Measurements from ENCODE around the gene HDAC7.

The HDAC7 gene

GRCh38 chr12:47793015-47793681 is 26.6 kb downstream of the HDAC7 start:
- DNase-seq (ENCODE audit: low read depth) = no peak

DNA sequence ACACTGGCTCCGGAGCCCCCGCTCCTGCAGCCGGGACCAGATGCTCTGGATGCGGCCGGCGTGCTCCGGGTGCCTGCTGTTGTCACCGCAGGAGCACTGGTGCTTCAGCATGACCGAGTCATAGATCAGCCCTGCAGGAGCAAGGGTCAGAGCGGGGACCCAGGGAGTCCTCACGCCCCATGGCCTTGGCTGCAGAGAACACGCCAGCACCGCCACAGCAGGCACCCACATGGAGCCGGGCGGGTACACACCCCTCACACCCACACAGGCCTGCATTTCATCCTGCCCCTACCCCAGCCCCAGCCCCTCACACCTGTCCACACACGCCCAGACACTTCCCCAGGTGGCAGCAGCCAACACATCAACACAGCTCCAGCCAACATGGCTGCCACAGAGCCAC is 27.8 kb downstream of the HDAC7 start:
- no peak for DNase-seq (ENCODE audit: low read depth)

GRCh38 chr12:47791351-47791746 is 28.4 kb downstream of the HDAC7 start:
- DNase-seq (ENCODE audit: low read depth) = no peak

GRCh38 chr12:47790676-47791350 is 28.9 kb downstream of the HDAC7 start:
- no peak for DNase-seq (ENCODE audit: low read depth)

DNA sequence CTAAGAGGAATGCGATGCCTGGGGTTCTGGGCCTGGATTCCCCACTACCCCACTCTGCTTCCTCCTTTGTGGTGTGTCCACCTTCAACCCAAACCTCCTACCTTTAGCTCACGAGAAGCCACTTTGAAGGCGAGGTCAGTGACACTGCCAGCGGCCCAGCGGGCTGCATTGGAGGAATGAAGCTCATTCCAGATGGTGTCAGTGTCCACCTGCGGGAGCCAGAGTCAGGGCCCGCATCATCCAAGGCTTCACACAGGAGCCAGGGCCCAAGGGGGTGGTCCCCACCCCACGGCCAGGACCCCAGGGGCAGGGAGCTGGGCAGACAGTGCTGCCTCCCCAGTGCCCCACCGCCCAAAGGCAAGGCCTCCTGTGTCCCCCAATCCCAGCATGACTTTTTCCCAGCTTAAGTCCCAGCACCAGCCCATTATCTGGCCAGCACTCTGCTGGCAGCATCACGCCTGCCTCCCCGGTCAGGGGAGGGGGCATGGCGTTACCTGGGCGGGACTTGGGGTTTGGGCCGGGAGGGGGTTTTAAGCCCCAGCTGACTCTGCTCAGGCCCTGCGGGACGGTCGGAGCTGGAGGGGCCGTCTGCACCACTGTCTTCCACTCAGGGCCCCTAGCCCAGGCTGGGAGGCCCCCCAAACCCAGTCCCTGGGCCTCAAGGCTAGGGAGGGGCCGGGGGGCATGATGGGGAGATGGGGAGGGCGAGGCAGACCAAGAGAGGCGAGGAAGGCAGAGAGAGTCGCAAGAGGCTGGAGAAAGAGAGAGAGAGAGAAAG is 29.8 kb downstream of the HDAC7 start:
- DNase-seq (ENCODE audit: low read depth) = no peak

DNA sequence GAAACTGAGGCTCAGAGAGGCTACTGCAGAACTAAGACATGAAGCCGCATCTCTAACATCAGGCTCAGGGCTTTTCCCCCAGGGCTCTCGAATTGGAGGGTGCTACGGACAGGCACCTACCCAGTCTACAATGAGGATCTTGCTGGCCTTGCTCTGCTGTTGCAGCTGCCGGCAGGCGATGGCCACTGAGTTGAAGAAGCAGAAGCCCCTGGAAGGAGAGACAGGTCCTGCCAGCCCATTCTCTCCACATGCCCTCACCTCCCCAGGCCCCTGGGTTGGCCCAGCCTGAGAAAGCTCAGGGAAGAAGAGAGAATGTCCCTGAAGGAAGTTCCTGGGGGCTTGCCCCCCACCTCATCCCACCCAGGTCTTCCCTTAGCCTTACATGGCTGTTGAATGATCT is 30.6 kb downstream of the HDAC7 start:
- no peak for DNase-seq (ENCODE audit: low read depth)

DNA sequence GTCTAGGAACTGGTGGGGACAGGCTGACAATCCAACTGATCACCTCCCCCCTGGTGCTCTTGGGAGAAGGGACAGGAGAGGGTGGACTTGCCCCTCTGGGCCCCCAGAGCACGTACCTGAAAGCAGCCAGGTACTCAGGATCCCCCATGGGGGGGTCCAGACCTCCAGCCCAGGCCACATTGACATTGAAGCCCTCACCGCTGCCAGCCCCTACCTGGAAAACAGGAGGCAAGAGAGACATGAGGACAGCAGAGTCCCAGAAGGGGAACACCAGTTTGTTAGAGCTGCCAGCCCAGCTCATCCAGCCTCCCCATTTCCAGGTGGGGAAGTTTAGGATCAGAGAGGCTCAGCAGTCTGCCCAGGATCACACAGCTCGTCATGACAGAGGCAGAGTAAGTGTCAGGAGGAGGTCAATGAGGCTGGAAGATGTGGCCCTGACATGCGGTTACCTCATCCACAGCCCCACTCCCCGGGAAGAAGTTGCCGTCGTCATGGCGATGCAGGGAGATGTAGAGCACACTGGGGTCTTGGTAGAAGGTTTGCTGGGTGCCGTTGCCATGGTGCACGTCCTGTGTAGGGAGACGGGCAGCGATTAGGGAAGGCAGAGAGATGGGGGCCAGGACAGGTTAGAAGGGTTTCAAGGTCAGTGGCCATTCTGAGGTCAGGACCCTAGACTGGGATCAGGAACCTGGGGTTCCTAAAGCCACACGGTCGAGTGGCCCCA is 31.9 kb downstream of the HDAC7 start:
- DNase-seq (ENCODE audit: low read depth) = no peak

- DNase-seq (ENCODE audit: low read depth) = no peak
These were observed 32.9 kb downstream of the HDAC7 start for GRCh38 chr12:47786662-47787280.

DNA sequence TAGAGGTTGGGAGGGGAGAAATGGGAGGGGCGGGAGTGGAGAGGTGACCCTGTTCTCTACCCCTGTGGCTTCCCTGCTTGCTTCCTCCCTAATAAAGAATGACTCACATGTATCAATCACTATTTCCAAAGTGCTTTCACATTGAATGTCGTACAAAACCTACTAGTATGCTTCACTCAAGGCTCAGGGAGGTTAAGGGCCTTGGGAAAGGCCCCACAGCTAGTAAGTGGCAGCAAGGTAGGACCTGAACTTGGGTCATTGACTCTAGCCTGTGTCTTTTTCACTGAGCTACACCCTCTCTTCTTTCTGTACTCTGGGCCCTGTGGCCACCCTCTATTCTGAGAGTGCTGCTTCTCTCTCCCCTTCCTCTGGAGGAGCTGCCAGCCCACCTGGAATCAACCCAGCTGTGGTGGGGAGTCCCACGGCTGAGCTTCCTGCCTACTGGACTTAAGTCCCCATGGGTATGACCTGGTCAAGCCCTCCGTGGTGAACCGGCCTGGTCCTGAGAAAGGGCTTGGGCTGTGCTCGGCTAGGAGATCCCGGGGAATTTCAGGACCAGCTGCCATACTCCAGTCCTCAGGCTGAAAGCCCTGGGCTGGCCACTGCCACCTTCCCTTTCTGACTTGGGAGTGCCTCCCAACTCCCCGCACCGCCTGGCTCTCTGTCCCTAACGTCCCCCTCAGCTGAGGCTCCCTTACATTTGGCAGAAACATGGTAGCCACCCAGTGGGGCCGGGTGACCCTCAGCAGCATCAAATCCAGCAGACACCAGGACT is 33.6 kb downstream of the HDAC7 start:
- no peak for DNase-seq (ENCODE audit: low read depth)

DNA sequence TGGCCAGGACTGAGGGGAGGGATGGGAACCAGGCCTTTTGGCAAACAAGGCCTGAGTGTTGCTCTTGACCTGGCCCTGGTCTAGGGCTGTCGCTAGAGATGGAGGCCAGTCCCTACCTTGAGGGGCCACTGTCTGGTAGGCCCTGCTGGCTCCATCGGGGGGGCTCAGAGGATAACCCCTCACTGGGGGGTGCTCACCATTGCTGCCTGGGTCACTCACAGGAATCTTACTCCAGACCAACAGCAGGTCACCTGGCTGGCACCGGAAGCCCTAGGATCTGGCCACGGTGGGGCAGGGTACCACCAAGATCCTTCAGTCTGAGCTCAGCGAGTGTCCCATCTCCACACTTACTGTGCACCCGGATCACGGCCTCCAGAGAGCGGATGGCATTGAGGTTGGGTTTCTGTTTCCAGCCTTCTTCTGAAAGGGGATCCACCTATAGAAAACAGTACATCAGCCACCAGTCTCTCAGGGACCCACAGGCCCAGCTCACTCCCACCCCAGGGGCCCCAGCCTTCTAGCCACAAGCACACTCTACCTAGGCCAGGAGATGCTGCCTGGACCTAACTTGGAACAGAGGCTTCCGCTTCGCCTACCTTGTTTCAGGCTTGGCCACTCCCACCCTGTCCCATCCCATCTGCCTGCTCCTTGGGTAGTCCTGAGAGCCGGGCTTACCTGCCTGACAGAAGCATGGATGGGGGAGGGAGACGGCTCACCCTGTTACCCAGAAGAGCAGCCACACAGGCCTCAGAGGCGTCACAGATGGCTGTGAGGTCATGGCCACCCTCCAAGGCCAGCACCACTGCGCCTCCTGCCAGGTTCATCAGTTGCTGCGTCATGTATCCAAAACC is 34.4 kb downstream of the HDAC7 start:
- no peak for DNase-seq (ENCODE audit: low read depth)

DNA sequence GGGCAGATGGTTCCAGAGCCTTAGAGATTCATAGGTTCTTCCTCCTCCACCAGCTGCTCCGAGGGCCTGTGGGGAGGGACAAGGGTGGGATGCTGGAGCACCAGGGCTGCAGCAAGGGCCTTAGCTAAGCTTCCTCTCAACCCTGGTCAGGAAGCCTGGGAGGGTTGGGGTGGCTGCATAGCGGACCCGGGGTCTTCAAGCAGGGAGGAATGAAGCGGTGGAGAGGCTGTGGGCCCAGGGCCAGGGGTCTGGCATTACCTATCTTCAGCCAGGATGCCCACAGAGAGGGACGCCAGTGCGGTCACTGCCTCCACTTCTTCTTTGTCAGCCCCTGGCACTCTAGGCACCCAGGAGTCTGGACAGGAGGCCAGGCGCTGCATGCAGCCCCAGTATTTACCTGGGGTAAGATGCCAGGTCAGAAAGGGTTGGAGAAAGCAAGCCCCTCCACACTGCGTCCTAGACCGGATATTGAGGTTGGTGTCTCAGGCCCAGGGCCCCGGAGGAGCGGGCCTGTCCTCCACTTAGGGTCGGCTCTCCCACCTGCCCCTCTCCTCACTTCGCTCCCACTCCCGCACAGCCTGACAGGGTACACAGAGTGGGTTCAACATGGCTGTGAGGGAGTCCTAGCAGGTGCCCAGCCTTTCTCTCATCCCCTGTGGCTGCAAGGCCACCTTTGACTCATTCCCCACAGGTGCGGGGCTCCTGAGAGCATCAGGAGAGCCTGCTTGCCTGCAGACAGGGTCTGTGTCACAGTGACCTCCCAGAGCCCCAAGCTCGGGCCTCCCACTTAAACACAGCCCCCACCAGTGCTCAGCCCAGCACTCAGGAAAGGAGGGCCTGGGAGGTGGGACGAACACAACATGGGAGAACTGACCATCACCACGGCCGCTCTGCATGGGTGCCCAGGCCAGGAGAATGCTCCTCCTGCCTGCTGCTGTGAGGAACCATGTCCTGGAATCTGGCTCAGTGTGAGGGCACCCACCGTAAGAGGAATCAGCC is 35.6 kb downstream of the HDAC7 start:
- DNase-seq (ENCODE audit: low read depth) = no peak

GRCh38 chr12:47783024-47783755 is 36.5 kb downstream of the HDAC7 start:
- no peak for DNase-seq (ENCODE audit: low read depth)

GRCh38 chr12:47782372-47782770 is 37.3 kb downstream of the HDAC7 start:
- no peak for DNase-seq (ENCODE audit: low read depth)

DNA sequence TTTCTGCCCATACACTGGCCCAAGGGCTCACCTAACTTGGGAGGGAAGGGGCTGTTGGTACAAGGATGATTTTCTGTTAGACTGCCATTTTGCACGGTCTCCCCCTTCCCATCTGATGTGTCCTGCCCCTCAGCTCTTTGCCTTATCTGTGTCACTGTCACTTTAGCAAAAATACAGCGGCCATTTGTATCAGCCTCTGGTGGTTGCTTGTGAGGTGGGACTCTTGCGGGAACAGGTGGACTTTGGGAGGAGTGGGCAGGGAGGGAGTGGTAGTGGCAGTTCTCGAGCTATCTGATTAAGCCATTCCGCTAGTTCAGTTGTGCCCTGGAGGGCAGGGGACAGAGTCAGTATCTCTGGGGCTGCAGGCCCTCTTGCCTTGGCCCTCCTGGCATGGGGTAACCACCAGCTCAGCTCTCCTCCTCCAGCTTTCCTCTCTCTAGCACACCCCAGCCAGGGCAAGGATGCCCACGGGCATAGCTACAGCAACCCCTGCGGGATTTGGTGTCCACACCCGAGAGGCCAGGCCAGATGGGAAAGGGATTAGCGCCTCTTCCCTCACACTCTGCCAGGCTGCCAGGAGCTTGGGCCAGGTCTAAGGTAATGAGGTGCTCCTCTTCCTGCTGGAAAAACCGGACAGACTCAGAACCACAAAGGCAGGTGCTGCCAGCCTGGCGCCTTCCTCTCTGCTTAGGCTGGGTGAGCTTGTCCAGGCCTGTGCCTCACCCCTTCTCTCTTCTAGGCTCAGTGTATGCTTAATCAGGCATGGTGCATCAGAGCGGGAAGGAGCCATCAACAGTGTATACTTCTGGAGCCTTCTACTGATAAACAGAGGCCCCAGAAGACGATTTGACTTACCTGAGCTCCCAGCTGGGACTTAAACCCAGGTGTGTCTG is 38.0 kb downstream of the HDAC7 start:
- DNase-seq (ENCODE audit: low read depth) = no peak

- no peak for DNase-seq (ENCODE audit: low read depth)
These were observed 39.7 kb downstream of the HDAC7 start for GRCh38 chr12:47779943-47780504.

DNA sequence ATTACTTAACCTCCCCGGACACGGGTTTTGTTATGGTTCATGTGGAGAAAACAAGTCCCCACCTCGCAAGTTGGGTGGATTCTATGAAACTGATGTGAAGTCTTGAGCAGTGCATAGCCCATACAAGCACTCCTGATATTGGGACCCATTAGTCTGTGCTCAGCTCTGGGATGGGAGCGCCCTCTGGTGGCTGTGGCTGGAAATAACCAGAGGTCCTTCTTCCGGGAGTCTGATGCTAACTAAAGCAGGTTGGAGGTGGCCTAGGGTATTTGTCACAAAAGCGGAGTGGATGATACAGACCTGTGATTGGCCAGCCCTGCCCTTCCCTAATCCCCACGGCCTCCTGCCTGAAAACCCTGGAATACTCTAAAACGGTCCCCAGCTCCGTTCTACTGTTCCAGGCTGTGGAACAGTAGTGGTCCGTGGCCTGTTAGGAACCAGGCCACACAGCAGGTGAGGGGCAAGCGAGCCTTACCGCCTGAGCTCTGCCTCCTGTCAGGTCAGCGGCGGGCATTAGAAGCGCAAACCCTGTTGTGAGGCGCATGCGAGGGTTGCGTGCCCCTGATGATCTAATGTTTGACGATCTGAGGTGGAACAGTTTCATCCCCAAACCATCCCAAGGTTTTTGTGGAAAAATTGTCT is 40.3 kb downstream of the HDAC7 start:
- peak; percentile 93 for DNase-seq (ENCODE audit: low read depth)
